ENCODE results near the gene TNFSF12.

DNA sequence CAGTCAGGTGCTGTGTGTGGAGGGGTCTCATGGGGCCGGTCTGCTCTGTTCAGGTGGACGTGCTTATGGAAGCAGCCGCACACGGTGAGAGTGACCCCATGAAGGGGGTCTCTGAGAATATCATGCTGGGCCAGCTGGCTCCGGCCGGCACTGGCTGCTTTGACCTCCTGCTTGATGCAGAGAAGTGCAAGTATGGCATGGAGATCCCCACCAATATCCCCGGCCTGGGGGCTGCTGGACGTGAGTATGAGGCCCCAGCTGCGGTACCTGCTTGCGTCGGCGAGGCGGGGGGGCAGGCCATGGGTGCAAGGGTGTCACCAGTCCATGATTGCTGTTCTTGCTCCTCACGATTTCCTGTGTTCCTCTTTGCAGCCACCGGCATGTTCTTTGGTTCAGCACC lies 36.8 kb upstream of the TNFSF12 start:
- TF ChIP-seq POLR2A (IDR thresholded peaks at IDR 0.05; ENCODE audit: low read depth, low read length) (peak; percentile 36; the same call in 1 of the 2 replicates), TAF1 (IDR thresholded peaks at IDR 0.05; ENCODE audit: borderline replicate concordance, low read depth, low read length) (no peak)

Measured in GM12892 (cell line).